Measurements from ENCODE around the gene ICAM4.

The ICAM4 gene

DNA sequence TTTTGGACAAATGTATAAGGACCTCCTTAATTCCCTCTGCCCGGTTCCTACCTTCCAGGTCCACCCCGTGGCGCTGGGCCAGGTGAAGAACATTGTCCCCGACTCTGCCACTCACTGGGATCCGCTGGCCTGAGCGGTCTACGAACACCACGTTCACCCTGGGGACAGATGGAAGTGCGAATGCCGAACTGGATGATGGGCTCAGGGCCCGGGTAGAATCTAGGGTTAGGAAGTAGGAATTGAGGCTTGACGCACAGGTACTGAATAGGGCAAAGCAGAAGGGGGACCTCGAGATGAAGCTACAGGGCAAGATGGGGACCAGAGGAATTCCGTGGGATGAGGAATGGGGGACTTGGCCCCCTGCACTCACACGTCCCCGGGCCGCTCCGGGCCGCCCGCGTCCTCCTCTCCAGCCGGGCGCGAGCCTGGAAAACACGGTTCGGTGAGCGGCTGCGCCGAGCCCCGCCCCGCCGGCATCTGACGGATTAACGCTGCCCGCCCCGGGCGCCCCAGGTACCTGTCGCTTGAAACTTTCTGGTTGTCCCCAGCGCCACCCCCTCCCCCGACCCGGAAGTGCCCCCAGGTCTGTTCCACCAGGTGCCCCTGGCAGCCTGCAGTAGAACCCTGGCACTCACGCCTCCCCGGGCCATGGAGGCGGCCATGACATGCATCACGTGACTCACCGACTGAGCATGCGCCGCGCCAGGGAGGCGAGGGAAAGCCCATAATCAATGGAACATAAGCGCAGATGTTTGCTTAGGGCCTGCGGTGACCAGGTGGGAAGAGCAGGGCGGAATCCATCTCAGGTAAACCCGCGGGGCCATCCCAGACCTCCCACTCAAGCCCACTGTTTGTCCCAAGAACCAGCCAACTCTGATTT, 28.8 kb downstream of the ICAM4 start, which contains the start of gene FDX2:
Gene FDX2, minus strand, starts transcription at position 681 of the 880 bp plus-strand sequence. Its CDS starts 19 bp downstream, at position 662.
- intact Hi-C loops (cut with DNase I), result loop anchor here (2.0 kb wide), 1 partner anchor 65 kb away; the partner anchor contains the start of gene TYK2

GRCh38 chr19:10316229-10317044, 29.7 kb downstream of the ICAM4 start:
- intact Hi-C loops (cut with DNase I), result no loop called here
- DNase-seq, result no peak

More for the DNA sequence above, 28.8 kb downstream of the ICAM4 start, which contains the start of gene FDX2:
- DNase-seq, result peak; percentile 84 to 98 (median 92)

- intact Hi-C loops (cut with DNase I), result no loop called here
- no peak for DNase-seq
Observed at GRCh38 chr19:10317045-10317856, 30.5 kb downstream of the ICAM4 start.

GRCh38 chr19:10317857-10318462, 31.2 kb downstream of the ICAM4 start:
- DNase-seq, result no peak
- intact Hi-C loops (cut with DNase I), result no loop called here

DNA sequence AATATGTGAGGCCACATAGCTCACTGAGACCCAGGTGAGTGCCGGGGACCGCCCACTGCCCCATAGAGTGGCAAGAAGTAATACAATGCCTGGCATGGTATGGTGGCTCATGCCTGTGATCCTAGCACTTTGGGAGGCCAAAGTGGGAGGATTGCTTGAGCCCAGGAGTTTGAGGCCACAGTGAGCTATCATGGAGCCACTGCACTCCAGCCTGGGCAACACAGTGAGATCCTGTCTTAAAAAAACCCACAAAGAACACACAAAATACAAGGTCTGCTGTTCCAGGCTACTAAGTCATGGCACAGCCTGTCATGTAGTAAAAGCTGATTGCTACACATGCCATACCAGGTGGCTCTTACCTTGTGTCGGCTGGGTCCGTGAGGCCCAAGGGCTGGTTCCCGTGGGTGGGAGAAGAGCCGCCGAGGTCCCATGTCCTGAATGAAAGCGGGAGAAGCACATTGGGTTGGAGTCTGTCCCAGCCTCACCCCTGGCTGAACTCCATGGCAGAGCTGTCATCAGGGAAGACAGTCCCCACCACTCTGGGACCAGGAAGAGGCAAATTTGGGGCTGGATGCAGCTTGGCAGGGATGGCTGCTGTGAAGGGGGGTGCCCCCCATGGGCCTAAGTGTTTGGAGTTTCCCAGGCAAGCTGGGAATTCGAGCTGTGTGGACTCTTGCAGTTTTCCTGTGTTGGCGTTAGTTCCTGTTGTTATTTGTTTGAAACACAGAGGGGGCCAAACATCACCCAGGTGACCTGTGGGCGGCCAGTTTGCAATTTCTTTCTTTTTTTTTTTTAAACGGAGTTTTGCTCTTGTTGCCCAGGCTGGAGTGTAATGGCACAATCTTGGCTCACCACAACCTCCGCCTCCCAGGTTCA, 32.3 kb downstream of the ICAM4 start:
- intact Hi-C loops (cut with DNase I), result no loop called here
- DNase-seq, result no peak

GRCh38 chr19:10320602-10321416, 34.1 kb downstream of the ICAM4 start:
- intact Hi-C loops (cut with DNase I), result no loop called here
- DNase-seq, result no peak

- no peak for DNase-seq
Observed at GRCh38 chr19:10321417-10321797, 34.7 kb downstream of the ICAM4 start.

GRCh38 chr19:10321874-10322835, 35.4 kb downstream of the ICAM4 start:
- intact Hi-C loops (cut with DNase I), result no loop called here
- DNase-seq, result no peak

More at GRCh38 chr19:10321417-10321797, 34.7 kb downstream of the ICAM4 start:
- intact Hi-C loops (cut with DNase I), result no loop called here

GRCh38 chr19:10325732-10326131, 39.0 kb downstream of the ICAM4 start:
- DNase-seq, result no peak
- intact Hi-C loops (cut with DNase I), result no loop called here

DNA sequence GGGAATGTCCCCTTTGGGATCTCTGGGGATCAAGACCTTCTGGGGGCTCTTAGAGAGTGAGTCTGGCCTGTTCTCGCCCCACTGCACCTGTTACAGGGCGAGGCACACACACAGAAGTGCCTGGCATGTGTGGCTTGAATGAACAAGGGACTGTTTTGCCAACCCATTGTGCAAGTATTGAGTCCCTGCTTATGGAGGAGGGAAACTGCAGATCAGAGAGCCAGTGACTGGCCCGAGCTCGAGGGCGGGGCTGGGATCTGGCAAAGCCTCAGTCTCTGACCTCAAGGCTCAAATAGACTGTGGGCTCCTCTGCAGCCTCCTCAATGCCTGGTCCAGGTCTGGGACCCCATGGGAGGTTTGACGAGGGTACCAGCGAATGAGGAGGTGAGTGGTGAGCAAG, 41.0 kb downstream of the ICAM4 start:
- DNase-seq, result no peak
- intact Hi-C loops (cut with DNase I), result no loop called here

DNA sequence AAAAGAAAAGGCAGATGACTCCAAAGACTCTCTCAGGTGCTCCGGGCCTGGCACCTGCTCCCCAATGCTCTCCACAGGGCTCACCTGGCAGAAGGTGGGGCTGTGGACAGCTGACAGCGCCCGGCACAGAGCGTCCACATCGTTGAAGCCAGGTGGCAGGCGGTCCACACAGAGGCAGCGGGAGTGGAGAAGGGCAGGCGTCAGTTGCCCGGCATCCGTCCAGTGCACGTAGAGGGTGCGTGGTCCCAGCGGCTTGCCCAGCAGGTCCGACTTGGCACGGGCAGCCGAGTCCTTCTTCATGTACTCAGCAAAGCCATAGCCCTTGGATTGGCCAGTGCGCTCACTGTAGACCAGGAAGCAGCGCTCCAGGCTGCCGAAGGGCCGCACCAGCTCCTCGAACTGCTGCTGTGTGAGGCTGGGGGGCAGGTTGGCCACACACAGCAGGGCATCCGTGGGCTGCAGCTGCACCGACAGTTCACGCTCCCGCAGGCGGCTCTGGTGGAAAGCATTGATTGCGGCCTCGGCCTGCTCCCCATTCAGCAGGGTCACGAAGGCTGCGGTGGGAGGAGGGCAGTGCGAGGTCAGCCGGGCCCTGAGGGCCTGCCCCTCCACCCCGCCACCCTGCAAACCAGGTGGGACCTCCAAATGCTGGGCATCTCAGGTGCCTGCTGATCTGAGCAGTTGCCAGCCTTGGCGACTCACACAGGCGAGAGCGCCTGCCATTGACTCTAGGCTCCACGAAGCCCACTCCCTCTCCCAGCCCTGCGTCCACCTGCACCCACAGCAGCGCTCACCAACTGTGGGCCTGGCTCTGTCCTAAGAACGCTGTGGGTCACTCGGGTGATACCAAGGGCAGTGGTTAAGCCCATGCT, 42.0 kb downstream of the ICAM4 start:
- DNase-seq, result no peak
- intact Hi-C loops (cut with DNase I), result no loop called here

- DNase-seq, result no peak
- intact Hi-C loops (cut with DNase I), result no loop called here
Observed at GRCh38 chr19:10329555-10329954, 42.8 kb downstream of the ICAM4 start.

- intact Hi-C loops (cut with DNase I), result loop anchor here (5.0 to 10.0 kb wide), 2 partner anchors 50 to 68 kb away; partner anchors contain the start of gene TYK2
Observed at GRCh38 chr19:10332158-10332964, 45.6 kb downstream of the ICAM4 start.

GRCh38 chr19:10332965-10333757, 46.4 kb downstream of the ICAM4 start, which contains the start of gene RAVER1:
Gene RAVER1 (minus strand): TSS chr19:10333529. CDS start chr19:10333507, 22 bp downstream.
- DNase-seq, result peak; percentile 96 to 99 (median 98)
- intact Hi-C loops (cut with DNase I), result loop anchor here (5.0 to 10.0 kb wide), 2 partner anchors 49 to 68 kb away; partner anchors contain the start of gene TYK2

More at GRCh38 chr19:10332158-10332964, 45.6 kb downstream of the ICAM4 start:
- no peak for DNase-seq
